IgD-negative memory B cell (primary cell): ENCODE results near the gene NEURL3. TPM values are rescaled to one million over a fixed set of nuclear protein-coding genes. Genes with fewer than 3 reads are reported as not detected.

Source experiments
- H3K27ac Mint-ChIP-seq, 3 donors: one replicate each; pipeline ENCODE4 v1.8.0; 2020 to 2022; ENCODE audit warnings: mild to moderate bottlenecking in 3 of 3, mixed read lengths in 3 of 3, moderate library complexity in 1 of 3
- H3K27me3 Mint-ChIP-seq: one replicate; pipeline ENCODE4 v1.8.0; 2021; ENCODE audit warnings: mixed read lengths
- H3K36me3 Mint-ChIP-seq: one replicate; pipeline ENCODE4 v1.8.0; 2020; ENCODE audit warnings: mild to moderate bottlenecking, mixed read lengths
- H3K4me1 Mint-ChIP-seq, 3 donors: one replicate each; pipeline ENCODE4 v1.8.0; 2020 to 2022; ENCODE audit warnings: mixed read lengths in 3 of 3, mild to moderate bottlenecking in 1 of 3
- H3K4me3 Mint-ChIP-seq, 4 donors: one replicate each; pipeline ENCODE4 v1.8.0; 2020 to 2022; ENCODE audit warnings: mild to moderate bottlenecking in 4 of 4, mixed read lengths in 4 of 4, moderate library complexity in 3 of 4
- H3K9me3 Mint-ChIP-seq, 3 donors: one replicate each; pipeline ENCODE4 v1.8.0; 2020 to 2021; ENCODE audit warnings: mixed read lengths in 3 of 3, mild to moderate bottlenecking in 1 of 3
- polyA plus RNA-seq: library from polyadenylated mRNA; unstranded; fragments of 300-500 nt; fragmentation: Illumina TruSeq; gene quantifications from one replicate; pipeline ENCODE4 v1.2.3, GENCODE V29; 2021

The NEURL3 gene
- polyA plus RNA-seq, 1 donor from 2014 or later, result not detected

- Mint-ChIP-seq H3K36me3 (peaks cover 6% of the 10 kb centered on the region), H3K9me3 (no peaks in the 10 kb centered on the region), H3K4me1 (peaks cover 10 to 17% (median 12%) of the 10 kb centered on the region in 3 donors), H3K27me3 (no peaks in the 10 kb centered on the region), H3K4me3 (peak overlapping the region in 1 of 4 donors; percentile 67), H3K27ac (peak overlapping the region in 2 of 3 donors; percentile 20 to 95)
Observed at GRCh38 chr2:96547203-96547641, 42.1 kb upstream of the NEURL3 start.

- peak overlapping the region in 1 of 4 donors; percentile 27 for H3K4me3 Mint-ChIP-seq
- peak overlapping the region in 2 of 3 donors; percentile 6 to 20 for H3K27ac Mint-ChIP-seq
- H3K4me1 Mint-ChIP-seq, result peaks cover 10 to 19% (median 12%) of the 10 kb centered on the region in 3 donors
- no peaks in the 10 kb centered on the region for H3K9me3 Mint-ChIP-seq
- H3K36me3 Mint-ChIP-seq, result peaks cover 4% of the 10 kb centered on the region
- H3K27me3 Mint-ChIP-seq, result no peaks in the 10 kb centered on the region
Observed at GRCh38 chr2:96546797-96547196, 41.6 kb upstream of the NEURL3 start.

GRCh38 chr2:96546321-96546720 lies 41.2 kb upstream of the NEURL3 start:
- Mint-ChIP-seq H3K4me3 (no peak overlapping the region), H3K36me3 (peaks cover 4% of the 10 kb centered on the region), H3K9me3 (no peaks in the 10 kb centered on the region), H3K27me3 (no peaks in the 10 kb centered on the region), H3K4me1 (peaks cover 13 to 22% (median 17%) of the 10 kb centered on the region in 3 donors), H3K27ac (peak overlapping the region; percentile 6 to 78 (median 20))

GRCh38 chr2:96542357-96542977 lies 37.3 kb upstream of the NEURL3 start:
- Mint-ChIP-seq H3K27ac (peak overlapping the region in 2 of 3 donors; percentile 31 to 65), H3K4me1 (peaks cover 25 to 40% (median 29%) of the 10 kb centered on the region in 3 donors), H3K9me3 (no peaks in the 10 kb centered on the region), H3K4me3 (peak overlapping the region in 2 of 4 donors; percentile 34 to 52), H3K36me3 (peaks cover 7% of the 10 kb centered on the region), H3K27me3 (no peaks in the 10 kb centered on the region)

- peak overlapping the region in 1 of 4 donors; percentile 63 for H3K4me3 Mint-ChIP-seq
- H3K36me3 Mint-ChIP-seq, result peaks cover 7% of the 10 kb centered on the region
- no peaks in the 10 kb centered on the region for H3K27me3 Mint-ChIP-seq
- no peaks in the 10 kb centered on the region for H3K9me3 Mint-ChIP-seq
- peaks cover 25 to 40% (median 29%) of the 10 kb centered on the region in 3 donors for H3K4me1 Mint-ChIP-seq
- peak overlapping the region in 2 of 3 donors; percentile 31 to 97 for H3K27ac Mint-ChIP-seq
Observed at GRCh38 chr2:96541398-96542152, 36.4 kb upstream of the NEURL3 start.

GRCh38 chr2:96540136-96540535 lies 35.0 kb upstream of the NEURL3 start:
- H3K36me3 Mint-ChIP-seq, result peaks cover 7% of the 10 kb centered on the region
- H3K27ac Mint-ChIP-seq, result peak overlapping the region; percentile 97 to 99 (median 99)
- no peaks in the 10 kb centered on the region for H3K9me3 Mint-ChIP-seq
- H3K4me3 Mint-ChIP-seq, result peak overlapping the region in 3 of 4 donors; percentile 27 to 98 (median 56)
- no peaks in the 10 kb centered on the region for H3K27me3 Mint-ChIP-seq
- peaks cover 21 to 37% (median 29%) of the 10 kb centered on the region in 3 donors for H3K4me1 Mint-ChIP-seq

- H3K4me3 Mint-ChIP-seq, result peak overlapping the region; percentile 90 to 98 (median 97)
- peak overlapping the region; percentile 97 to 99 (median 99) for H3K27ac Mint-ChIP-seq
- peaks cover 19 to 33% (median 26%) of the 10 kb centered on the region in 3 donors for H3K4me1 Mint-ChIP-seq
- H3K9me3 Mint-ChIP-seq, result no peaks in the 10 kb centered on the region
- H3K36me3 Mint-ChIP-seq, result peaks cover 7% of the 10 kb centered on the region
- no peaks in the 10 kb centered on the region for H3K27me3 Mint-ChIP-seq
Observed at GRCh38 chr2:96539215-96539920, 34.2 kb upstream of the NEURL3 start.

- H3K4me1 Mint-ChIP-seq, result peaks cover 19 to 31% (median 26%) of the 10 kb centered on the region in 3 donors
- no peaks in the 10 kb centered on the region for H3K9me3 Mint-ChIP-seq
Observed at GRCh38 chr2:96538487-96539214, 33.5 kb upstream of the NEURL3 start.

GRCh38 chr2:96537734-96538486 lies 32.8 kb upstream of the NEURL3 start:
- Mint-ChIP-seq H3K36me3 (peaks cover 3% of the 10 kb centered on the region), H3K4me3 (peak overlapping the region; percentile 90 to 98 (median 97)), H3K27me3 (no peaks in the 10 kb centered on the region), H3K27ac (peak overlapping the region; percentile 97 to 99 (median 99)), H3K4me1 (peaks cover 14 to 29% (median 21%) of the 10 kb centered on the region in 3 donors), H3K9me3 (no peaks in the 10 kb centered on the region)

More at GRCh38 chr2:96538487-96539214, 33.5 kb upstream of the NEURL3 start:
- H3K36me3 Mint-ChIP-seq, result peaks cover 7% of the 10 kb centered on the region
- H3K27ac Mint-ChIP-seq, result peak overlapping the region; percentile 97 to 99 (median 99)
- peak overlapping the region; percentile 90 to 98 (median 97) for H3K4me3 Mint-ChIP-seq
- no peaks in the 10 kb centered on the region for H3K27me3 Mint-ChIP-seq

GRCh38 chr2:96537066-96537733 lies 32.0 kb upstream of the NEURL3 start:
- H3K27ac Mint-ChIP-seq, result peak overlapping the region; percentile 97 to 99 (median 97)
- no peaks in the 10 kb centered on the region for H3K9me3 Mint-ChIP-seq
- H3K4me3 Mint-ChIP-seq, result peak overlapping the region; percentile 90 to 98 (median 96)
- no peaks in the 10 kb centered on the region for H3K27me3 Mint-ChIP-seq
- peaks cover 16 to 30% (median 26%) of the 10 kb centered on the region in 3 donors for H3K4me1 Mint-ChIP-seq
- peaks cover 3% of the 10 kb centered on the region for H3K36me3 Mint-ChIP-seq

GRCh38 chr2:96536445-96537065 lies 31.4 kb upstream of the NEURL3 start, which contains the start of gene ARID5A:
Gene ARID5A, plus strand, starts transcription at chr2:96536752. Its CDS starts 75 bp downstream, at chr2:96536827.
- Mint-ChIP-seq H3K27ac (peak within 1 kb of the TSS; percentile 97 to 99 (median 97)), H3K9me3 (no peaks in the 10 kb centered on the region), H3K36me3 (peaks cover 3% of the 10 kb centered on the region), H3K27me3 (no peaks in the 10 kb centered on the region), H3K4me3 (peak within 1 kb of the TSS; percentile 90 to 98 (median 96)), H3K4me1 (peaks cover 17 to 30% (median 27%) of the 10 kb centered on the region in 3 donors)

GRCh38 chr2:96535331-96535730 lies 30.2 kb upstream of the NEURL3 start:
- Mint-ChIP-seq H3K27ac (peak overlapping the region in 2 of 3 donors; percentile 7 to 97), H3K9me3 (no peaks in the 10 kb centered on the region), H3K4me3 (peak overlapping the region in 1 of 4 donors; percentile 98), H3K36me3 (peaks cover 3% of the 10 kb centered on the region), H3K27me3 (no peaks in the 10 kb centered on the region), H3K4me1 (peaks cover 16 to 33% (median 24%) of the 10 kb centered on the region in 3 donors)
